Vagina (tissue), 2 donors: Measurements from ENCODE around the gene TTC28.

Experiments used
- CTCF ChIP-seq, 3 experiments: fragments of 450-650 bp in 2 of 3; fragments of 200-600 bp in 1 of 3; sonication (generic) in 1 of 3; IDR thresholded peaks; one replicate each; pipeline ENCODE4 v1.5.1; 2017 to 2019; ENCODE audit warnings: antibody characterized with exemption in 3 of 3, mild to moderate bottlenecking in 2 of 3, moderate library complexity in 2 of 3
- POLR2A ChIP-seq, 2 donors: fragments of 450-650 bp; IDR thresholded peaks; one replicate each; pipeline ENCODE4 v1.6.1; 2017; ENCODE audit warnings: antibody characterized with exemption in 2 of 2, mild to moderate bottlenecking in 2 of 2, moderate library complexity in 2 of 2

GRCh38 chr22:28269277-28269676, 410.4 kb downstream of the TTC28 start:
- TF ChIP-seq CTCF (IDR thresholded peaks at IDR 0.05): no peak
- TF ChIP-seq POLR2A (IDR thresholded peaks at IDR 0.05): no peak
